Vagina (tissue), 2 donors: Measurements from ENCODE around the gene SYT1.

Experiments
- CTCF ChIP-seq, 3 experiments: fragments of 450-650 bp in 2 of 3; fragments of 200-600 bp in 1 of 3; sonication (generic) in 1 of 3; IDR thresholded peaks; one replicate each; pipeline ENCODE4 v1.5.1; 2017 to 2019; ENCODE audit warnings: antibody characterized with exemption in 3 of 3, mild to moderate bottlenecking in 2 of 3, moderate library complexity in 2 of 3
- POLR2A ChIP-seq, 2 donors: fragments of 450-650 bp; IDR thresholded peaks; one replicate each; pipeline ENCODE4 v1.6.1; 2017; ENCODE audit warnings: antibody characterized with exemption in 2 of 2, mild to moderate bottlenecking in 2 of 2, moderate library complexity in 2 of 2

- no peak for TF ChIP-seq CTCF (IDR thresholded peaks at IDR 0.05)
- no peak for TF ChIP-seq POLR2A (IDR thresholded peaks at IDR 0.05)
These were observed 1.9 kb downstream of the SYT1 start for GRCh38 chr12:78866518-78866917.
